GM19099 (cell line): ENCODE measurements around the gene PGLYRP4.

Source experiments
- POLR2A ChIP-seq: IDR thresholded peaks from 3 replicates; pipeline ENCODE4 v1.6.1; 2011; ENCODE audit warnings: low read depth; ENCODE audit not compliant: insufficient read length; ENCODE audit errors: extremely low read depth

Gene PGLYRP4

DNA sequence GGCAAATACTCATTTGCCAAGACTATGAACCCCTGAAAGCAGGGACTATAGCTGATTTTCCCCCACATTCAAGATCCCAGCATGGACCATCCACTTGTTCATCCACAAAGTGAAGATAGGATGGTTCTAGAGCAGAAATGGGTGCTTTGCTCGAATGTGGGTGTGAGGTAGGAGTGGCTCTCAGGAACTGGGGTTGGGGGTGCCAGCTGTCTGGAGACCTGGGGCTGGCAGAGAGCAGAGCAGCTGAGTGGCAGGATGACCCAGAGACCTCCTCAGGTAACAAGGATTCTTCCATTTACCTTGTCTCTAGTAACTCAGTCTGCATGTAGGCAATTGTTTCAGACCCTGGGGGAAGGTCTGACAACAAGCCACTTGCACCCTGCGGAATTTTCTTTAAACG, 15.0 kb upstream of the PGLYRP4 start:
- no peak for TF ChIP-seq POLR2A

GRCh38 chr1:153362187-153362775, 13.6 kb upstream of the PGLYRP4 start:
- no peak for TF ChIP-seq POLR2A

DNA sequence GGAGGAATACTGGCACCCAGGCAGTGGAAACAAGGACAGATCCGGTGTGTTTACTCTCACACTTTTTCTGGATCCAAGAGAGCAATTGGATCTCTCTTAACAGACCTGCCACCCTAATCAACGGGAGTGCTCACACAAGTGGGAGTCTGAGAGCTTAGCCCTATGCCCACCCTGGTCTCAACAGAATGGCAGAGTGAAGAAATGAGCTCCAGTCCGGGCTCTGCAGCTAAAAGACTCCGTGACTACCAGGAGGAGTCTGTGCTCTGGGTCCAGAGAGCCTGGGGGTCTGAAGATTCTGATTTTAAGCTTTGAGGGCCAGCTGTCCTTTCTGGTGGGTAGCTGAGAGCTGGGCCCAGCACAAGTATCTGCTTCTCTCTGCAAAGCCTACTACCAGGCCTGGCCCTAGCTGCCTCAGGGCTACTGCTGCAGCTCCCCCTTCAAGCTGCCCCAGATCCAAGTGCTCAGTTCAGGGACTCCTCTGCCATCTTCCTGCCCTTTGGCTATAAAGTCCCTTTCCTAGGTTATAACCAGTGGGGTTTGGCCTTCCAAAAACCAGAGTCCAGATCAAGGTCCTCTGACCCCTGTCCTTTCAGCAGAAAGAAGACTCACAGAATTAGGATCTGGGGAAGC, 13.0 kb upstream of the PGLYRP4 start:
- TF ChIP-seq POLR2A: no peak

- TF ChIP-seq POLR2A: no peak
These were observed 12.2 kb upstream of the PGLYRP4 start for GRCh38 chr1:153360592-153361479.

DNA sequence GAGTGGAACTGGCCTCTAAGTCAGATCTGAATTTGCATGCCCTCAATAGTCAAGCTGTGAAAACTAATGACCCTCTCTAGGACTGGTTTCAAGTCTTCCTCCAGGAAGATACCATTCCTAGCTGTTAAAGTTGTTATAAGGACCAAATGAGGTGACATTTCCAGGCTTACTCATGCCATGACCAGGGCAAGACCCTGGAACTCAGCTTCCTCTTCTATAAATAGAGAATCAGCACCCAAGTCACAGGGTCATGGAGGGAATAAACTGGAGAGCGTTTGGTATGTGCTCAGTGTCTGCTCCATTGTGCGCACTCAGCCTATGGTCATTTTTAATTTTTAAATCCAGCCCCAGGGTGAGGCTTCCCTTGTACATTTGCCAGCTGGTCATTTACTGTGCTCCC, 11.5 kb upstream of the PGLYRP4 start:
- no peak for TF ChIP-seq POLR2A

GRCh38 chr1:153359241-153359640, 10.6 kb upstream of the PGLYRP4 start:
- no peak for TF ChIP-seq POLR2A

- TF ChIP-seq POLR2A: no peak
These were observed 10.0 kb upstream of the PGLYRP4 start for GRCh38 chr1:153358691-153358975.

DNA sequence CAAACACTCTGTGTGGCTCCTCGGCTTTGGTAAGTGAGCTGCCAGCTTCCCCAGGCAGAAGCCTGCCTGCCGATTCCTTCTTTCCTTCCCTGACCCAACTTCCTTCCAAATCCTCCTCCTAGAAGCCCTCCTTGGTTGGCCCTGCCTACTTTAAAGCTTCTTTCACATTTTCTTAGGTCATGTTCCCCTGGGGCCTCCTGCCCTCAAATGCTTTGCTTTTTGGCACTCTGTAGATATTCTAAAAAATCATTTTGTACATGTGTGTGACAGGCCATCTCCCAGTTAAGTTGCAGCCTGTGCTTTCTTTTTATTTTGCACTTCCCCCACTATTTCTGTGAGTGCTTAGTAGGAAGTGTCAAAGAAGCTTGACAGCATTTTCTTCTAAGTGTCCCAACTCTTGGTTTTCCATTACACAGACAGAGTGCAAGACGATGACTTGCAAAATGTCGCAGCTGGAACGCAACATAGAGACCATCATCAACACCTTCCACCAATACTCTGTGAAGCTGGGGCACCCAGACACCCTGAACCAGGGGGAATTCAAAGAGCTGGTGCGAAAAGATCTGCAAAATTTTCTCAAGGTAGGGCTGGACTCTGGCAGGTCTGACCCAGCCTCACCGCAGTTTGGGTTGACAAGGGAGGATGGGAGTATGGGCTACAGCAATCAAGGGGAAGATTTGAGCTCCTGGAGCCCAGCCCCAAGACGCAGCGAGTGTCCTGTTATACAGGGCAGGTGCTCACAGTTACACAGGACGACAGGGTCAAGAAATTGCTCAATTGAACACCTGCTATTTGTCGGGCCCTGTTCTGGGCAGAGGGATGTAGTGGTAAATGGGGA, 9.4 kb upstream of the PGLYRP4 start, which contains the start of gene S100A9:
TSS of gene S100A9 (plus strand) at position 2 of the 838 bp plus-strand sequence. CDS start at position 432, 430 bp downstream.
- TF ChIP-seq POLR2A: no peak

- no peak for TF ChIP-seq POLR2A
These were observed 8.6 kb upstream of the PGLYRP4 start for GRCh38 chr1:153357076-153357852.

- no peak for TF ChIP-seq POLR2A
These were observed 7.9 kb upstream of the PGLYRP4 start for GRCh38 chr1:153356392-153357075.

DNA sequence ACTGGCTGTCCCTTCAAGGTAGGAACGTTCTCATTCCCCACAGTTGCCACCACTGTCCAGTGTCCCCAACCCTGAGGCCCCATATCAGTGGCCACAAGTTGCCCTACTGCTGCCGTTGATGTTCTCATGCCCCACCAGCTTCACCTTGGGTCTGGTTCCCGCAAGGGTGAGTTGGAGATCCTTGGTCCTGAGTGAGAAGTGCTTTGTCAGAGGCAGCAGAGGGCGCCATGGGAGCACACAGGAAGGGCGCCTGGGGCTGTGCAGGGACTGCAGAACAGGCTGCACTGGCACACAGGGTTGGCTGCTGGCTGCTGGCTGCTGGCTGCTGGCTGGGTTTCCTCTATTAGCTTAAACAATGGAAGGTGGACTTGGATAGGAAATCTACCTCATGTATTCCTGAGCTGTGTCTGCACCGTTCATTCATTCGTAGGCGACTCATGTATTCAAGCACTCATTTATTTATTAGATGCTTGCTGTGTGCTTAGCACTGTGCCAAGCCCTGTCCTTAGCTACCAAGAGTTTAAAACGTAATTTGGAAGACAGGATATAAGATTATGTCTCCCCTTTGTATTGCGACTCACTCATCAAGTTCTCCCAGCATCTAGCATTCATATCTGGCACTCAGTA, 6.9 kb upstream of the PGLYRP4 start:
- TF ChIP-seq POLR2A: no peak

GRCh38 chr1:153354515-153355193, 6.0 kb upstream of the PGLYRP4 start:
- TF ChIP-seq POLR2A: no peak

DNA sequence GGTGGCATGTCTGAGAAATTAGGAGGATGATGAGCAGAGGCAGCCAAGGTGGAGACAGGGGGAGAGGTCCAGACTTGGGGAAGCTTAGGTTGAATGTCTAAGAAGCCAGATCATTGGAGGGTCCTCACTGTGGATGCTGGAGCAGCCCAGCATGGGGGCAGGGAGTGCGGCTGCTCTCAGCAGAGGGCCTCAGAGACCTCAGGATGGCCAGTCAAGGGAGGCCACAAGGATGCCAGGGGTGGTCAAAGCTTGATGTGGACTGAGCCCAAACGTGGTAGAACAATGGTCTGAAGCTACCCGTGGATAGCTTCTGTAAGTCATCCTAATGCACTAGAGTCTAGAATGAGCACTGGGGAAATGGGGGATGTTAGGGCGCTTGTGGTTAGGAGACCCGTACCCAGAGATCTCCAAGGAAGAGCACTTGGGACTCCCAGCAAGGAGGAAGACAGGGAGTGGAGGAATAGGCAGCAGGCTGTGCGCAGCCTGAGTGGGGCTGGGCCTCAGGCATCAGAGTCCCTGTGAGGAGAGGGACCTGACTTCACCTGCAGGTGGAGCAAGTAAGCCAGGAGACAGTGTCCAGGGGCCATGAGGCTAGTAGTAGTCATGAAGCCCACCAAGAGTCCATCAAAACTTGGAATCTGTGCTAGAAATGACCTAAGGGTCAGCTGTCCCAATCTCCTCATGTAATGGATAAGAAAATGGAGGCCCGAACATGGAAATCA, 4.7 kb upstream of the PGLYRP4 start:
- TF ChIP-seq POLR2A: no peak

DNA sequence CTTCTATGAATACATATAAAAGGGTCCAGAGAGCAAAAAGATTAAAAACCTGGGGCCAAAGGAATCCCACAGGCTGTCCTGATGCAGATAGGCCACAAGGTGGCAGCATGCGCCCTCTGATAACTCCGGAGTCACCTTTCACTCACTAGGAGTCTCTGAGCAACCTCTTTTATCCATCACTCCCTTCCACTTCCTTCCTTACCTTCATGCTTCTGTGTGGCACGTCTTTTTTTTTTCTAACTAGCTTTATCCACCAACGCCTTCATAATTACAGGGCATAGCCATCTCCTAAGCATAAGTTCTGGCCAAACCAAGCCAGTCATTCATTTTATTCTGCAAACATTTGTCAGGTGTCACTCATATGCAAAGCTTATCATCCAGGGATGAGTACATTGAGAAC, 3.9 kb upstream of the PGLYRP4 start:
- no peak for TF ChIP-seq POLR2A
